Skin of body (tissue), 2 donors: Measurements from ENCODE around the gene RNFT1. TPM values are rescaled to one million over a fixed set of nuclear protein-coding genes. Genes with fewer than 3 reads are reported as not detected.
A peak's percentile ranks its signal among the peaks of the same experiment; 100 is the strongest.
"Not testable (repeated sequence)": the region's sequence is repeated elsewhere in the genome, so short reads cannot be mapped to it uniquely, and the experiment has no call there.

Experiments
- DNase-seq: peaks from one replicate; lab custom pipeline; 2025; lab: John Stamatoyannopoulos, UW
- total RNA-seq: library from RNA; depleted of rRNA; stranded (reverse); fragments of >200 nt; gene quantifications from one replicate; pipeline ENCODE4 v1.2.3, GENCODE V29; 2014

Gene RNFT1, protein sequence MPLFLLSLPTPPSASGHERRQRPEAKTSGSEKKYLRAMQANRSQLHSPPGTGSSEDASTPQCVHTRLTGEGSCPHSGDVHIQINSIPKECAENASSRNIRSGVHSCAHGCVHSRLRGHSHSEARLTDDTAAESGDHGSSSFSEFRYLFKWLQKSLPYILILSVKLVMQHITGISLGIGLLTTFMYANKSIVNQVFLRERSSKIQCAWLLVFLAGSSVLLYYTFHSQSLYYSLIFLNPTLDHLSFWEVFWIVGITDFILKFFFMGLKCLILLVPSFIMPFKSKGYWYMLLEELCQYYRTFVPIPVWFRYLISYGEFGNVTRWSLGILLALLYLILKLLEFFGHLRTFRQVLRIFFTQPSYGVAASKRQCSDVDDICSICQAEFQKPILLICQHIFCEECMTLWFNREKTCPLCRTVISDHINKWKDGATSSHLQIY
- total RNA-seq: 17.5 TPM

DNA sequence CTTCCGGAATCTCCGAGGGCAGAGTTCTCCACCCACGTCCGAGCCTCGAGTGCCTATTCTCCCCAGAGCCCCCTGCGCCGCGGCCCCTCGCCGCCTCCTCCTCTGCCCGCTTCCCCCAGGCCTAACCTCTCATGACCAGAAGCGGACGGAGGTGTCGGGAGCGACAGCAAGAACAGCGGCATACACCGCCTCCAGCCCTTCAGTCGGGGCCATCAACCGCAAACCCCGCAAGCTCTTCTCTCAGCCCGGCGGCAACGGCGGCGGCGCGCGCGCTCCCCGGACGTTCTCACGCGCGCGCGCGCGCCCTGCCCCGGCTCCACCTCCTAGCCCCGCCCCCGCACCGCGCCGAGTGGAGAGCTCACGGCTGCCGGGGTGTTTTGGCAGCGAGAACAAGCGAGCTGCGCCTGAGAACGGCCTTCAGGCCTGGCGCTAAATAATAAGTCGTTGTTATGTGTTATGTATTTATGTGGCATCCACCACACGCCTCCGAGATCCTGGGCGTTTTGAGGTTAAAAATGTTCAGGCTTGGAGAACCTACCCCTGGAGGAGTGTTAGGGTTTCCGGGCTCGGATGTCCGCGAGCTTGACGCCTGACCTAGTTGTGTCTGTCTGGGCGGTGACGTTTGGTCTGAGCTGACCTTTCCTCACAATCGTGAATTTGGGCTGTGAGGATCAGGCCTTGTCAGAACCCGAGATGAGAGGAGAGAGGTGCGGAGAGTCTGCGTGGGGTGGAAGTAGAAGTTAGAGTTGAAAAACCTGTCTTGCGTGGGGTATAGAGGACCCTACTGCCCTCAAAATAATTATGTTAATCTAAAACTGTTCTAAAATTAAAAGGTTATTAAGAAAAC is at the start of gene RNFT1:
RNFT1 (minus strand) TSS at position 259 of the 847 bp plus-strand sequence; CDS start at position 182, 77 bp downstream.
- peak; percentile 69 for DNase-seq

DNA sequence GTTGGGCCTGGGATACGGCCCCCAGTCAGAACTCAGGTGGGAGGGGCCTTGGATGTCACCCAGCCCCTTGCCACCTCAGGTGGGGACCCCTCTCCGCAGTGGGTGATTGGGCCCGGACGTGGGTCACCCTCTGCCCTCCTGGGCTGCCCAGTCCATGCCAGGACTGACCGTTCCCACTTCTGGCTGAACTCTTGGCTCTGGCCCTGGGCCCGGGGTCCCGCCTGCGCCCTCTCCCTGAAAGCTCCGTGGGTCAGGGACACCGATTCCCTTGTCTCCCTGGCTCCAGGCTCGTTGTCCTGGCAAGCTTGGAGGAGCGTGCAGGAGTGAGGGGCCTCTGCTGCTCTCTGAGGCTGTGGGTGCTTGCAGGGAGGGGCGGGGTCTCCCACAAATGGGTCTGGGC is 44.8 kb upstream of the RNFT1 start:
- not testable (repeated sequence) for DNase-seq

DNA sequence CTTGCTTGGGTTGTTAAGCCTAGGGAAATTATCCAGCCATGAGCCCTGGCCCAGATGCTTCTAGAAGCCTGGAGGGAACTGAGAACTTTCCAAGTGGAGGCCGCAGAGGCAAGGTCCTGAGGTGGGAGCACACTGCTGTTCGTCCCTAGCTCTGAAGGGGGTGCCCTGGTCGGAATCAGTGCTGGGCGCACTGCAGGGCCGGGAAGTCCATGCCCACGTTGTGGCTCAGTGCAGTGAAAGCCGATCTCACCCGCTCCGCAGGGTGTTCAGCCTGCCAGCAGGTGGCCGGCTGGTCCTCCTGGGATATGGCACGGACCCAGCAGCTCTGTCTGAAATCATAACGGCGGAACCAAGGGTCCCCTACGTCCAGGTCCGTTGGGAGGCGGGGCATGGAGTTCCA is 43.8 kb upstream of the RNFT1 start:
- DNase-seq: not testable (repeated sequence)

DNA sequence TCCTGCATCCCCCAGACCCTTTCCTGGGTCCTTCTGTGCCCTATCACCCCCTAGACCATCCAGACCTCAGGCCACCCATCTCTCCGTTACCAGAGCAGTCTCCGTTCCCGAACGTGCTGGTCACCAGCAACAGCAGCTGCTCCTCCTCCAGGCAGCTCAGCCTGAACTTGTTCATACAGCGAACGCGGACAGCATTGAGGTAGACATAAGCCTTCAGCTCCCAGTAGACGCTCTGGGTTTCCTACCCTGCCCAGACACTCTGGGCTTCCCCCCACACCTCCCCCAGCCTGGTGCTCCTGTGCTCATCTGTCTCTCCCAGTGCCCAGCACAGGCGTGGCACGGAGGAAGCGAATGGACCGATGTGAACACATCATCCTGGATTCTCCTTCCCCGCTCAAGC is 41.6 kb upstream of the RNFT1 start:
- DNase-seq: no peak

DNA sequence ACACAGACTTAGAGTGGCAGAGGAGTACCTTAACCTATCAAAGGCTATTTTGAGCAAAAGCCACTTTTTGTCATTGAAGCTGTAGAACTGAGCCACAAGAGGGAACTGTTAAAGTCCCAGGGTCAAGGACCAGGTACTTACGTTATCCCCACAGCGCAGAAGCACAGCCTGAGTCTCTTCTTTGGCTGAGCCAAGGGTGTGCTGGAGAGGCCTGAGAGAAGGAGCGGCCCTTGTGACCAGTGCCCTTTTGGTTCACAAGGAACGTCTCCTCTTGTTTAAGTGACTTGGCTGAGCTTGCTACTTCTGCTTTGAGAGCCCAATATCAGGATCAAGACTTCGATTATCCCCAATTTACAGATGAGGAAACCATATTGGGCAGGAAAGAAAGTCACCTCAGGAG is 40.0 kb upstream of the RNFT1 start:
- not testable (repeated sequence) for DNase-seq

DNA sequence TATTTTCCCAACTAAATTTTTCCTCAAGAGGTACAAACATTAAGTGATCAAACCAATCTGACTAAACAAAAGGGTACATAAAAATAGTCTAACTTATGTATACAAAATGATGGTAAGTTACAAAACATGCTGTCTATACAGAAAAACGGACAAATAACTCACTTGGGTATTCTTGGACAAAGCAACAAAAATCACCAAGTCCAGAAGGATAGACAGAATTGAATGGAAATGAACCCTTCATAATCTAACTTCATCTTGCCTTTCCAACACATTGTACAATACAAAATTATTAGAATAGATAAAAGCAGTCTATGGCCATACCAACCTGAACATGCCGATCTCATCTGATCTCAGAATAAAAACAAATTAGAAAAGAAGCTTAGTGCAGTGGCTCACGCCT is 37.9 kb upstream of the RNFT1 start:
- DNase-seq: not testable (repeated sequence)

DNA sequence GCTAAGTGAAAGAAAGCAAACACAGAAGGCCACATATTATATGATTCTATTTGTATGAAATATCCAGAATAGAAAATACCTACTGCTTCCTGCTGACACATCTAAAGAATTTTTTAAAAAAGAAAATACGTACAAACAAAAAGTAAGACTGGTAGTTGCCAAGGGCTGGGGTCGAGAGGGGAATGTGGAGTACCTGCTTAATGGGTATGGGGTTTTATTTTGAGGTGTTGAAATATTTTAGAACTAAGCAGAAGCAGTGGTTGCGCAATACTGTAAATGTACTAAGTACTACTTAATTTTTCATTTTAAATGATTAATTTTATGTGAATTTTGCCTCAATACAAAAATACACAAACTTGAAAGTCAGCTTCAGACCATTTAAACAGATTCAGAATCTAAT is 32.1 kb upstream of the RNFT1 start:
- not testable (repeated sequence) for DNase-seq

DNA sequence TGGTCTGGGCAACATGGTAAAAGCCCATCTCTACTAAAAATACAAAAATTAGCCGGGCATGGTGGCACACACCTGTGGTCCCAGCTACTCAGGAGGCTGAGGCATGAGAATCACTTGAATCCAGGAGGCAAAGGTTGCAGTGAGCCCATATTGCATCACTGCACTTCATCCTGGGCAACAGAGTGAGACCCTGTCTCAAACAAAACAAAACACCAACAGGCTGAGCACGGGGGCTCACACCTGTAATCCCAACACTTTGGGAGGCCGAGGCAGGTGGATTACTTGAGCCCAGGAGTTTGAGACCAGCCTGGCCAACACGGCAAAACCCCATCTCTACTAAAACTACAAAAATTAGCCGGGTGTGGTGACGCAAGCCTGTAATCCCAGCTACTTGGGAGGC is 10.6 kb upstream of the RNFT1 start:
- not testable (repeated sequence) for DNase-seq

DNA sequence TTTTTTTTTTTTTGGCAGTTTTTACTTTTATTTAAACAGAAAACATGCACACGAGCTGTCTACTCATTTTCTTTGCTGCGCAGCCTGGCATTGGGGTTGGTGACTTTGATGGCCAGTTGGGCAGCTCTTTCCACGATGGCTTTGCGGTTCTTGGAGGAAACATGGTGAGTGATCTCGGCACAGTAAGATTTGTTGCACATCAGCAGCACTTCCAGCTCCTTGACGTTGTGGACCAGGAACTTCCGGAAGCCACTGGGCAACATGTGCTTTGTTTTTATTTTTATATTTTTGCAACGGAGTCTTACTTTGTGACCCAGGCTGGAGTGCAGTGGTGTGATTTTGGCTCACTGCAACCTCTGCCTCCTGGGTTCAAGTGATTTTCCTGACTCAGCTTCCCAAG is 8.9 kb upstream of the RNFT1 start:
- DNase-seq: not testable (repeated sequence)

DNA sequence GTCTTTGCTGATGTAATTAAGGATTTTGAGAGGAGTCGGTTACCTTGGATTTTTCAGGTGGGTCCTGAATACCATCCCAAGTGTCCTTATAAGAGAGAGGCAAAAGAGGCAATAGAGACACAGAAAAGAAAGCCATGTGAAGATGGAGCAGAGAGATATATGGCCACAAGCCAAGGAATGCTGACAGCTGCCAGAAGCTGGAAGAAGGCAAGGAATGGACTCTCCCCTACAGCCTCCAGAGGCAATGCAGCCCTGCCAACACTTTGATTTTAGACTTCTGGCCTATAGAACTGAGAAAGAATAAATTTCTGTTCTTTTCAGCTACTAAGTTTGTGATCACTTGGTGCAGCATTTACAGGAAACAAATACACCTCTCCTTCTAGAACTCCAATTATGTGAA is 8.2 kb upstream of the RNFT1 start:
- DNase-seq: no peak

DNA sequence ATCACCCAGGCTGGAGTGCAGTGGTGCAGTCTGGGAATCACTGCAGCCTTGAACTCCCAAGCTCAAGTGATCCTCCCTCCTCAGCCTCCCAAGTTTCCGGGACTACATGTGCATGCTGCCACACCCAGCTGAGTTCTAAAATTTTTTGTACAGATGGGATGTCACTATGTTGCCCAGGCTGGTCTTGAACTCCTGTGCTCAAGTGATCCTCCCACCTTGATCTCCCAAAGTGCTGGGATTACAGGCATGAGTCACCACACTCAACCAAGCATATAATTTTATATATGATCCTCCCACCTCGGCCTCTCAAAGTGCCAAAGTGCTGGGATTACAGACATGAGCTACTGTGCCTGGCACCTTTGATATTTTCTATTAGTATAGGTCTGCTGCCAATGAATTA is 7.2 kb upstream of the RNFT1 start:
- not testable (repeated sequence) for DNase-seq

DNA sequence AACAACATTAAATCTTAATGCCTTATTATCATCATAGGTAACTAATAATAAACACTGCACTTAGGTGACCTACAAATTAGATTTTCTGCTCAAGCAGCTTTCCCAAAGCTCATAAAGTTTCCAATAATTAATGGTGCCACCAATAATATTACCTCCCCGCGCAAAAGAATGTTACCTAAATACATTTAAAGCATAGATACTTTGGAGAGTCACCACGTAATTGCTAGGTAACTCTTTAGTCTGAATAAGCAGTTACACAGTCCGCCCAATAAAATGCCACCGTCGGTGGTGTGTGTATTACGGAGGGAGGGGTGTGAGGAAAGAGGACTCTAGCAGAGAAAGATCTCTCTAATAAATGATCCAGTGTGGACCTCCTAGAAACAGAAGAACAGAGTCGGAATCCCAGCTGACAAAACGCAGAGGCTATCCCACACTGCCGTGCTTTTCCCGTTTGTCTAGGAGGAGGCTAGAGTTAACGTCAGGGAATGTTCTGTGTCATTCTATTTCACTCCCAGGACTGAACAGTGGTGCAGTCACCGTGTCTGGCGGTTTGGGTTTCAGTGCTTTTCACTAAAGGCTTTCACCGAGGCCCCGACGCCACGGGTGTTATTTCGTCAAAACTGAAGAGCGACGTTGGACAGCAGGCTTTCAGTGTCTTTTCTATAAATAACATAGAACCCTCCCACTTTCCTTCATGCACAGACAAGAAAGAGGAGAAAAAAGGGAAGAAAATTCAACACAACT is 630 bp downstream of the RNFT1 start:
- DNase-seq: peak; percentile 57

DNA sequence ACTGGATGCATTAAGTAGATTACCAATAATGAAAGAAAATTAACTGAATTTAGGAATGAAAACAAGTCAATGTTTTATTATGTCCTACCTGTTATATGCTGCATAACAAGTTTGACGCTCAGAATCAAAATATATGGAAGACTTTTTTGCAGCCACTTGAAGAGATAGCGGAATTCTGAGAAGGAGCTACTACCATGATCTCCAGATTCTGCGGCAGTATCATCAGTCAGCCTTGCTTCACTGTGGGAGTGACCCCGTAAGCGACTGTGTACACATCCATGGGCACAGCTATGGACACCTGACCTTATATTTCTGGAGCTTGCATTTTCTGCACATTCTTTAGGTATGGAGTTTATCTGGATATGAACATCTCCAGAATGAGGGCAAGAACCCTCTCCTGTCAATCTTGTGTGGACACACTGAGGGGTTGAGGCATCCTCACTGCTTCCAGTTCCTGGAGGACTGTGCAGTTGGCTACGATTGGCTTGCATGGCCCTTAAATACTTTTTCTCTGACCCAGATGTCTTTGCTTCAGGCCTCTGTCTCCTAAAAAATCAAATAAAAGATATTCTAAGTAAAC is 1.7 kb downstream of the RNFT1 start:
- DNase-seq: no peak

DNA sequence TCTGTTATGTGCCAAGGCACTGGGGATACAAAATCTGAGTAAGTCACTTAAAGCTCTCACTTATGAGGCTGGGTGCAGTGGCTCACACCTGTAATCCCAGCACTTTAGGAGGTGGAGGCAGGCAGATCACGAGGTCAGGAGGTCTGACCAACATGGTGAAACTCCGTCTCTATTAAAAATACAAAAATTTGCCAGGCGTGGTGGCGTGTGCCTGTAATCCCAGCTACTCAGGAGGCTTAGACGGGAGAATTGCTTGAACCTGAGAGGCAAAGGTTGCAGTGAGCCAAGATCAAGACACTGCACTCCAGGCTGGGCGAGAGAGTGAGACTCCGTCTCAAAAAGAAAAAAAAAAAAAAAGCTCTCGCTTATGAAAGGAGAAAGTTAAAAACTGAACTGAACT is 5.0 kb downstream of the RNFT1 start:
- not testable (repeated sequence) for DNase-seq

DNA sequence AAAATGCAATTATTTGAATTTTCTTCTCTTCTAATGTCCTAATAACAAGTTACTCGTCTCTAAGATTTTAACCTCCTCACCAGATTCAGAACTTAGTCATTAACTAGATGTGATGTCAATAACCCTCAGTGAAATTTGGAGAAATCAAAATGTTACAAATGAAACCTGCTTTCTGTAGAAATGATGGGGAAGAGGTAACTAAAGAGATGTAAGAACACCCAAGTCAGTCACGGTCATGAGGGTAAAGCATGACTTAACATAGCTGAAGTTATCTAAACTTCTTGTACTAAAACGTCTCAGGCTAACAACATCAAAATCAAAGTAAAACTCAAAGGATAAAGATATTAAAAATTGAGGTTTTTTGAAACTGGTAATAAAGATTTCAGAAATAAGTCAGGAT is 9.7 kb downstream of the RNFT1 start:
- no peak for DNase-seq

DNA sequence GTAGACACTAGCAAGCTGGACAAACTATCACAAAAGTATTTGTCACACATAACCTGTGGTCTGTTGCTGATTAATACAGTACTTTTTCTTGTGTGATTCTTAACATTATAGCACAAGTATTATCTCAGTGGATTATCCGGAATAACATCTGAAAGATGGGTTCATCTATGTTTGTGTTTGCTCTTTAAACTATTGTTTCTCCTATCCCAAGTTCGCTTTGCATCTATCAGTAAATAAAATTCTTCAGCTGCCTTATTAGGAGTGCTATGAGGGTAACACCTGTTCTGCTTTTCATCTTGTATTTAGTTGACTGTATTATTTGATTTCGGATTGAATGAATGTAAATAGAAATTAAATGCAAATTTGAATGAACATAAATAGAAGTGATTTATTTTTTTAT is 14.5 kb downstream of the RNFT1 start:
- DNase-seq: no peak

DNA sequence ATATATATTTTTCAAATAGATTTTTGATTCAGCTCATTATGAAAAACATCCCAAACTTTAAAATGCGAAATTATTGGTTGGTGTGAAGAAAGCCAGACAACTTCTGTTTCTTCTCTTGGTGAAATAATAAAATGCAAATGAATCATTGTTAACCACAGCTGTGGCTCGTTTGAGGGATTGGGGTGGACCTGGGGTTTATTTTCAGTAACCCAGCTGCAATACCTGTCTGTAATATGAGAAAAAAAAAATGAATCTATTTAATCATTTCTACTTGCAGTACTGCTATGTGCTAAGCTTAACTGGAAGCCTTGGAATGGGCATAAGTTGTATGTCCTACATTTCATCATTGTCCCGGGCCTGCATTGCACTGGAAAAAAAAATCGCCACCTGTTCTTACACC is 17.2 kb downstream of the RNFT1 start:
- not testable (repeated sequence) for DNase-seq

DNA sequence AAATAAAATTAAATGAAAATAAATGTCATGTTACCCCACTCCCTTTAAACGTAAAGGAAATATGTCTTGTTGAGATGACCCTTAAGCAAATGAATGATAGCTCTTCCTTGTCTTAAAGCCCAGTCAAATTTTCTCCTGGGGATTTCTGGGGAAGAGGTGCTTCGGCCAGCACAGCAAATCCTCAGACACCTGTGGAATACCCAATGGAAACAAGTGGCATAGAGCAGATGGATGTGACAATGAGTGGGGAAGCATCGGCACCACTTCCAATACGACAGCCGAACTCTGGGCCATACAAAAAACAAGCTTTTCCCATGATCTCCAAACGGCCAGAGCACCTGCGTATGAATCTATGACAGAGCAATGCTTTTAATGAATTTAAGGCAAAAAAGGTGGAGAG is 18.1 kb downstream of the RNFT1 start:
- not testable (repeated sequence) for DNase-seq

DNA sequence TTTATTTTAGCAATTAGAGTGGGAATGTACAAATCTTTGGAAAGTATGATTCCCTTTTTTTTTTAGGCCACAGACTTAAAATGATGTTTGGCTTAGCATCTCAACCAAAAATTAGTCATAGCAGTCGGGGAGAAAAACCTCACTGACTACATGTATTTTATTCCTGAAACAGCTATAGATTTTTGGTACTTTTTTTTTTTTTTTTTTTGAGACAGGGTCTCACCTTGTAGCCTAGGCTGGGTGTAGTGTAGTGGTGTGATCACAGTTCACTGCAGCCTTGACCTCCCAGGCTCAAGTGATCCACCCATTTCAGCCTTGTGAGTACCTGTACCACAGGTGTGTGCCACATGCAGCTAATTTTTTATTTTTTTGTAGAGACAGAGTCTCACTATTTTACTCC is 23.4 kb downstream of the RNFT1 start:
- no peak for DNase-seq

DNA sequence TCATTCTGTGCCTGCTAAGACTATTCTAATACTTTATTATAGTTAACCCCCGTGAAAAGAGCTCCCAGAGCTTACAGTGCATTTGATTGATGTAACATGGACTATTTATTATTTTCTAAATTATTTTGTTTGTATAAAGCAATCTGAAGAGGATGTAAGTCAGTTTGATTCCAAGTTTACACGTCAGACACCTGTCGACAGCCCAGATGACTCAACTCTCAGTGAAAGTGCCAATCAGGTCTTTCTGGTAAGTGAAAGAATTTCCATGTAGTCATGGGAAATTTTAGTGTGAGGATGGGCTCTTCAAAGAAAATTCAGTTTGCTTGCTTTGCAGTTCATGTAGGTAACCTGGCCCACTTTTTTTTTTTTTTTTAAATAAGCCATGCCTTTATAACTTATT is 23.8 kb downstream of the RNFT1 start:
- not testable (repeated sequence) for DNase-seq

DNA sequence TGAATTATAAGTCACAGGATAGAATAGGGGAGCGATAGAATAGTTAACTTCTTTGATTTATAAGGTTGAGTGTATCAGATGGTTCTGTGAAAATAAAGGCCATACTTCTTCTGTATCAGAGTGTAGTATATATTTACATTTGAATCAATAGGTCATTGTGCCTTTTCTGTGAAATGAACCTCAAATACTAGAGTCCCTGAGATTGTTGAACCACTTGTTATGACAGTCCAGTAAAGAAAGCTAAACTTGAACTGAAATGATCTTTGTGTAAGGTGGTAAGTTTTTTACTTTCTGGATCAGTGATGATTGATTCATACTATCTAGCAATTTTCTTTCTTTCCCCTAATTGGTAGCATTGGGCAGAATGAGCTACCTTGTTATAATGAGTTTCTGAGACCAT is 31.2 kb downstream of the RNFT1 start:
- DNase-seq: not testable (repeated sequence)
